SJCRH30 (cell line): ENCODE data around the gene TMEM202. TPM values are rescaled to one million over a fixed set of nuclear protein-coding genes. Genes with fewer than 3 reads are reported as not detected.
A peak's percentile ranks its signal among the peaks of the same experiment; 100 is the strongest.
"Not testable (repeated sequence)": the region's sequence is repeated elsewhere in the genome, so short reads cannot be mapped to it uniquely, and the experiment has no call there.

Experiments
- DNase-seq, 2 experiments: peaks; one replicate each; pipeline ENCODE4 v3.0.0-alpha.2; 2015 to 2020
- H3K27ac ChIP-seq: fragments of 250-450 bp; sonication (Bioruptor Pico); 2 replicates; pipeline ENCODE4 v1.5.1; 2020; ENCODE audit warnings: mild to moderate bottlenecking, moderate library complexity
- H3K27me3 ChIP-seq: fragments of 250-450 bp; sonication (Bioruptor Pico); 2 replicates; pipeline ENCODE4 v1.5.1; 2020; ENCODE audit warnings: mild to moderate bottlenecking, moderate library complexity
- H3K36me3 ChIP-seq: fragments of 250-450 bp; sonication (Bioruptor Pico); 2 replicates; pipeline ENCODE4 v1.5.1; 2020; ENCODE audit warnings: mild to moderate bottlenecking, moderate library complexity
- H3K4me1 ChIP-seq: fragments of 250-450 bp; sonication (Bioruptor Pico); 2 replicates; pipeline ENCODE4 v1.5.1; 2020; ENCODE audit warnings: mild to moderate bottlenecking, moderate library complexity
- H3K4me3 ChIP-seq: fragments of 250-450 bp; sonication (Bioruptor Pico); 2 replicates; pipeline ENCODE4 v1.5.1; 2020; ENCODE audit warnings: mild to moderate bottlenecking, moderate library complexity
- H3K9me3 ChIP-seq: fragments of 250-450 bp; sonication (Bioruptor Pico); replicated peaks from 2 replicates; pipeline ENCODE4 v1.5.1; 2020; ENCODE audit warnings: mild to moderate bottlenecking, moderate library complexity
- total RNA-seq: library from RNA; depleted of rRNA; stranded (reverse); fragments of >200 nt; shearing (Covaris generic); gene quantifications from 2 replicates; pipeline ENCODE4 v1.2.3, GENCODE V29; 2014; rRNA removed

The TMEM202 gene
- total RNA-seq, 1 experiment from 2014 or later = not detected

DNA sequence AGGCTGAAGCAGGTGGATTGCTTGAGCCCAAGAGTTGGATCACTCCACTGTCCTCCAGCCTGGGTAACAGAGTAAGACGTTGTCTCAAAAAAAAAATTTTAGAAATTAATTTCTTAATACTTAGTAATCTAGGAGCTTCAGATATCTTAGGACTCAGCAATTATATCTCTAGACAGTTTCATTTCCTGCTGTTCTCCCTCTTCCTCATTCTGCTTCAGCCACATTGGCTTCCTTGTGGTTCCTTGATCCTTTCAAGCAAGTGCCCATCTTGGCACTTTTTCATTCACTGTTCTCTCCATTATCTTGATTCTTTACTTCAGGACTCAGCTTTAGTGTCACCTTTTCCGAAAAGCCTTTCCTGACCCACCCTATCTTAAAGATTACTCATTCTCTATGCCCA is 22.5 kb downstream of the TMEM202 start:
- H3K4me3 ChIP-seq = no peak overlapping the region
- H3K27me3 ChIP-seq = no peaks in the 10 kb centered on the region
- H3K4me1 ChIP-seq = no peaks in the 10 kb centered on the region
- H3K27ac ChIP-seq = no peak overlapping the region
- no peak for DNase-seq
- no peaks in the 10 kb centered on the region for H3K9me3 ChIP-seq
- no peaks in the 10 kb centered on the region for H3K36me3 ChIP-seq

DNA sequence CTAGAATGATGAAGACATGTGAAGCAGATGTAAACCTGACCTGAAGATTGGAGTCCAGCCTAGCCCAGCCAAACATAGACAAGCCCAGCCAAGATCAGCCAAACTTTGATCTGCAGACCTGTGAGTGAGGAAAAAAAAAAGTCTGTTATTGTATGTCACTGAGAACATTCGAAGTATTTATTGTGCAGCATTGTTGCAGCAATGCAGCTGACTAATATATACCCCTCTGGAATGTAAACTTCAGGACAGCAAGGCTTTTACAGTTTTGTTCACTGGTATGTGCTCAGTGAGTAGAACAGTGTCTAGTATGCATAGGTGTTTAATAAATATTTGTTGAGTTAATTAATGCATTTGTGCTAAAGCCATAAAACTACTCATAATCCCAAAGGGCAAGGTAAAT is 23.4 kb downstream of the TMEM202 start:
- Histone ChIP-seq H3K4me1 (no peaks in the 10 kb centered on the region), H3K36me3 (no peaks in the 10 kb centered on the region), H3K27ac (no peak overlapping the region), H3K27me3 (no peaks in the 10 kb centered on the region), H3K9me3 (peaks cover 4% of the 10 kb centered on the region; the same call in 1 of the 2 replicates), H3K4me3 (no peak overlapping the region)
- no peak for DNase-seq

DNA sequence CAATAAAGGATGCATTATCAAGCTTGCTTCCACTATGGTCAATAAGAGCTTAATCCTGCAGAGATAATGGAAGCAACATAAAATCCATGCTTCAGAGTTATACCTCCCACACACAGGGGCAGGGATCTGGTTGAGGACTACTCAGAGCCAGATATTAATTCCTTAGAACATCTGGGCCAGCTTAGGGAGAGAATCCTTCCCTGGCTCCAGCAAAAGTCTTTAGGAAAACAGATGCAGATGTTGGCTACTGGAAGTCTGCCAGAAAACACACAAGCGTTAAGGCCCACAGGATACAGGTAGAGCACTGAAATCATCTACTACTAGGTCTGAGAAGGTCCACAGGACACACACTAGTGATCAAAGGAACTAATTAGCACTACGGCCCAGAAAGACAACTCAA is 25.2 kb downstream of the TMEM202 start:
- Histone ChIP-seq H3K9me3 (peaks cover 4% of the 10 kb centered on the region; the same call in 1 of the 2 replicates), H3K27ac (no peak overlapping the region), H3K4me3 (no peak overlapping the region), H3K36me3 (no peaks in the 10 kb centered on the region), H3K4me1 (no peaks in the 10 kb centered on the region), H3K27me3 (no peaks in the 10 kb centered on the region)
- DNase-seq = no peak

DNA sequence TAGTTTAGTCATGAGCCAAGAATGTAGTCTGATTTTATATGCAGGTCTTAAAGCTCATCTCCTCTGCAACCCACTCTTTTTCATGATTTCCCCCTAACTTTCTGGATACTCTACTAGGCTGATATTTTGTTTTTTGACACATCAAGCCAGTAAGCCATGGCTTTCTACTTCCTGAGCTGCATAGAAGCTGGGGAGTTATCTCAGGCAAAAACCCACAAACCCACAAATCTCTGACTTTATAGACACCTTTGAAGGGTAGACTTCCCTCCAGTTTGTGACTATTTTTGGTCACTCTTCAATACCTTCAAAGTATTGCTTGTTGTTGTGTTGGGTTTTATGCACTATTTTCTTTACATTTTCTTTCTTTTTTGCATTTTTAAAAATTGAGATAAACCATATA is 28.6 kb downstream of the TMEM202 start:
- H3K4me1 ChIP-seq = no peaks in the 10 kb centered on the region
- H3K36me3 ChIP-seq = no peaks in the 10 kb centered on the region
- H3K27me3 ChIP-seq = no peaks in the 10 kb centered on the region
- peaks cover 4% of the 10 kb centered on the region; the same call in 1 of the 2 replicates for H3K9me3 ChIP-seq
- no peak for DNase-seq
- H3K27ac ChIP-seq = no peak overlapping the region
- H3K4me3 ChIP-seq = no peak overlapping the region

DNA sequence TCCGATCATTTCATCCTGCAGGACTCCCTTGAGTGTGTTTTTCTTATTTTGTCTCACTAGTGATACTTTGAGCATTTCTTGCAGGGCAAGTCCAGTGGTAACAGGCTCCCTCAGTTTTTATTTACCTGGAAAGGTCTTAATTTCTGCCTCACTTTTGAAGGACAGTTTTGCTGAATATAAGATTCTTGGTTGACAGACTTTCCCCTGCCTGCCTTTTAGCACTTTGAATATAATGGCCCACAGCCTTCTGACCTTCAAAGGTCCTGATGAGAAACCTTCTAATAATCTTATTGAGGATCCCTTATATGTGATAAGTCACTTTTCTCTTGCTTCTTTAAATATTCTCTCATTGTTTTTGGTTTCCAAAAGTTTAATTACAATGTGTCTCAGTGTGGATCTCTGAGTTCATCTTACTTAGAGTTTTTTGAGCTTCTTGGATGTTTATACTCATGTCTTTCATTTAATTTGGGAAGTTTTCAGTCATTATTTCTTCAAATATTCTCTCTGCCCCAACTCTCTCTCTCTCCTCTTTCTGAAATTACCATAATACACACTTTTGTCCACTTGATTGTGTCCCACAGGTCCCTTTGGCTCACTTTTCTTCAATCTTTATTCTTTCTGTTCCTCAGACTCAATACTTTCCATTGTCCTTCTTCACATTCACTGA is 39.7 kb downstream of the TMEM202 start:
- Histone ChIP-seq H3K36me3 (no peaks in the 10 kb centered on the region), H3K4me1 (peaks cover 2% of the 10 kb centered on the region; the same call in 1 of the 2 replicates), H3K27me3 (no peaks in the 10 kb centered on the region), H3K4me3 (no peak overlapping the region), H3K9me3 (0 out of 2 replicates have a peak, but pooled peaks cover 2% of the 10 kb centered on the region), H3K27ac (no peak overlapping the region)
- no peak for DNase-seq

DNA sequence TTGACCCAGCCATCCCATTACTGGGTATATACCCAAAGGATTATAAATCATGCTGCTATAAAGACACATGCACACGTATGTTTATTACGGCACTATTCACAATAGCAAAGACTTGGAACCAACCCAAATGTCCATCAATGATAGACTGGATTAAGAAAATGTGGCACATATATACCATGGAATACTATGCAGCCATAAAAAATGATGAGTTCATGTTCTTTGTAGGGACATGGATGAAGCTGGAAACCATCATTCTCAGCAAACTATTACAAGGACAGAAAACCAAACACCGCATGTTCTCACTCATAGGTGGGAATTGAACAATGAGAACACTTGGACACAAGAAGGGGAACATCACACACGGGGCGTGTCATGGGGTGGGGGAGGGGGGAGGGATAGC is 44.7 kb downstream of the TMEM202 start:
- not testable (repeated sequence) for H3K27me3 ChIP-seq, DNase-seq, H3K27ac ChIP-seq, H3K36me3 ChIP-seq, H3K4me3 ChIP-seq, H3K9me3 ChIP-seq, H3K4me1 ChIP-seq

DNA sequence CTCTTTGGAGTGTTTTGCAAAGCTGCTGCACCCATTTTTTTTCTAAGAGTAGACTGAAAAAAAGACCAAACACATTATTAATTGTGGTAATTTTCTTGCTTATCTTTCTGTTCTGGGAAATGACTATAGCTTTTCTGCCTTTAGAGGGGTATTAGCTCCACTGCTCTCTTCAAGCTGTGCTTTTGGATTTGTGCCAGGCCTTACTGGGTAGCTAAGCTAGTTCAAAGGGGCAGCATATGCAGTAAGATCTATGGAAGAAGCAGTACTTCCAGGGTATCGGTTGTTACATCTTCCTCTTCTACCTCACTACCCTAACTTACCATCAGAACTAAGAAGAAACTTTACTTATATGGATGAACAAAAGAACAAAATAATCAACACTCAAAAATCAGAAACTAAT is 47.3 kb downstream of the TMEM202 start:
- Histone ChIP-seq H3K9me3 (no peaks in the 10 kb centered on the region), H3K27ac (no peak overlapping the region), H3K36me3 (no peaks in the 10 kb centered on the region), H3K4me1 (no peaks in the 10 kb centered on the region; the same call in 1 of the 2 replicates), H3K4me3 (no peak overlapping the region), H3K27me3 (no peaks in the 10 kb centered on the region)
- DNase-seq = peak; percentile 14 to 37

DNA sequence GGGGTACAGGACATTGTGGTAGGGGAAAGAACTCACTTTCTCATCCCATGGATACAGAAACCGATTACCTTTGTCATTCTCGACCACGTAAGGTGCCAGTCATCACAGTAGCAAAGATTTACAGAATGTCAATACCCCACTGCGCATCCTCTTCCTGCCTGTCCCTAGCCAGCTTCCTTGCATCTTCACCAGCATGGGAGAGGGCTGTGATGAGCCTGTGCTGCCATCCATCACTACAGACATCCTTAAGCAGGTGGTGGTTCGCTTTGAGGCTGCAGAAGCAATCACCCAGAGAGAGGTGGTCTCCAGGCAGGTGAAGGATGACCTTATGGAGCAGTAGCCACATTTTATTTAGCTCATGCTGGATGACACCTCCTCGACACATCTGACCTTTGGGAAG is 52.7 kb downstream of the TMEM202 start:
- Histone ChIP-seq H3K27ac (no peak overlapping the region), H3K4me3 (no peak overlapping the region), H3K9me3 (no peaks in the 10 kb centered on the region)

DNA sequence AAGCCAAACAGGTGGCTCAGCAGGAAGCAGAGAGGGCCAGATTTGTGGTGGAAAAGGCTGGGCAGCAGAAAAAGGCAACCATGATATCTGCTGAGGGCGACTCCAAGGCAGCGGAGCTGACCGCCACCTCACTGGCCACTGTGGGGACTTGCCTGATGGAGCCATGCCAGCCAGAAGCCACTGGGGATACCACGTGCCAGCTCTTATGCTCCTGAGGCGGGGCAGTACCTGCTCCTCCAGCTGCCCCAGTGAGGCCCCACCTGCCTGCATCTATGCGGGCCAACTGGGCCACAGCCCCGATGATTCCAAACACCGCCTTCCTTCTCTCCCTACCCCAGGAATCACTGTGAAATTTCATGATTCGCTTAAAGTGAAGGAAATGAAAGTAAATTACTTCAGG is 53.1 kb downstream of the TMEM202 start:
- H3K27ac ChIP-seq = no peak overlapping the region
- no peaks in the 10 kb centered on the region for H3K4me1 ChIP-seq
- H3K9me3 ChIP-seq = no peaks in the 10 kb centered on the region
- no peaks in the 10 kb centered on the region for H3K27me3 ChIP-seq
- no peak for DNase-seq
- no peak overlapping the region for H3K4me3 ChIP-seq
- no peaks in the 10 kb centered on the region for H3K36me3 ChIP-seq

More for the DNA sequence above, 52.7 kb downstream of the TMEM202 start:
- no peaks in the 10 kb centered on the region for H3K4me1 ChIP-seq
- no peaks in the 10 kb centered on the region for H3K36me3 ChIP-seq
- H3K27me3 ChIP-seq = no peaks in the 10 kb centered on the region
- no peak for DNase-seq

DNA sequence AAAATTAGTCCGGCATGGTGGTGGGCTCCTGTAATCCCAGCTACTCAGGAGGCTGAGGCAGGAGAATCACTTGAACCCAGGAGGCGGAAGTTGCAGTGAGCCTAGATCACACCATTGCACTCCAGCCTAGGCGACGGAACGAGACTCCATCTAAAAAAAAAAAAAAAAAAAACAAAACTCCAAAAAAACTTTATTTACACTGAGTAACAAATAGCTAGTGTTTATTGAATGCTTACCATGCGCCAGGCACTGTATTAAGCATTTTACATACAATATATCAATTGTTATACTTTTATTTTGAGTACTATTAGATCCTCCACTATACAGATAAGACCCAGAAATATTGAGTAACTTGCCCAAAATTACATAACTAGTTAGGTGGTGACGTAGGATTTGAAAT is 58.6 kb downstream of the TMEM202 start:
- Histone ChIP-seq H3K9me3 (no peaks in the 10 kb centered on the region; the same call in 1 of the 2 replicates), H3K36me3 (no peaks in the 10 kb centered on the region), H3K27me3 (no peaks in the 10 kb centered on the region), H3K4me3 (no peak overlapping the region), H3K27ac (no peak overlapping the region), H3K4me1 (no peaks in the 10 kb centered on the region)
- DNase-seq = no peak

Other genes starting within 250 kb of the TMEM202 start
- gene GRAMD2A, start 200.5 kb upstream of the TMEM202 start, total RNA-seq = 0.35 TPM in 1 of 2 replicates, not detected in the other
- 1,855 and 1,858 TPM in 2 replicates for gene PKM, start 167.1 kb upstream of the TMEM202 start, total RNA-seq
- 36.1 and 52.5 TPM in 2 replicates for gene PARP6, start 125.8 kb upstream of the TMEM202 start, total RNA-seq
- 0.05 TPM in 1 of 2 replicates, not detected in the other for gene CELF6, start 78.1 kb upstream of the TMEM202 start, total RNA-seq
- gene HEXA, start 22.3 kb upstream of the TMEM202 start, total RNA-seq = 43.6 and 45.9 TPM in 2 replicates
- gene ARIH1, start 76.0 kb downstream of the TMEM202 start, total RNA-seq = 58.6 and 64.8 TPM in 2 replicates